HG02759 (cell line): Measurements from ENCODE around the gene ITGA8.
"Not testable (repeated sequence)": the region's sequence is repeated elsewhere in the genome, so short reads cannot be mapped to it uniquely, and the experiment has no call there.

ENCODE experiments used
- ATAC-seq: cut with Tn5 transposase; IDR thresholded peaks from one replicate; pipeline ENCODE4 v1.9.1; 2021; ENCODE audit warnings: mild to moderate bottlenecking, moderate library complexity; ENCODE audit not compliant: unreplicated experiment

Gene ITGA8

DNA sequence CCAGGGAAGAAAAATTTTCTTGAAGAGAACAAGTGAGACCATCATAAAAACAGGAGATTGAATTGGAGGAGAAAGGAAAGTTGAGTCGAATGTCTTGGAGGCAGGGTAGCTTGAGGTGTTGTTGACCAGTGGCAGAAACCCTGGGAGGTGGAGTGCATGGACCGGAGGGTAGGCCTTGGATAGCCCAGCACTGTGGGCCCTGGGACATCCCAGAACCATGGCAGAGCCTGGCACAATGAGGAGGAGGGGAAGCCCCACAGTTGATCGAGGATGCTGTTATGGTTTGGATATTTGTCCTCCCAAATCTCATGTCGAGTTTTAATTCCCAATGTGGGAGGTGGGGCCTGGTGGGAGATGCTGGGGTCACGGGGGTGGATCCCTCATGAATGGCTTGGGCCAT lies 157.1 kb downstream of the ITGA8 start:
- ATAC-seq: no peak

GRCh38 chr10:15562116-15562515 lies 157.6 kb downstream of the ITGA8 start:
- ATAC-seq: no peak

DNA sequence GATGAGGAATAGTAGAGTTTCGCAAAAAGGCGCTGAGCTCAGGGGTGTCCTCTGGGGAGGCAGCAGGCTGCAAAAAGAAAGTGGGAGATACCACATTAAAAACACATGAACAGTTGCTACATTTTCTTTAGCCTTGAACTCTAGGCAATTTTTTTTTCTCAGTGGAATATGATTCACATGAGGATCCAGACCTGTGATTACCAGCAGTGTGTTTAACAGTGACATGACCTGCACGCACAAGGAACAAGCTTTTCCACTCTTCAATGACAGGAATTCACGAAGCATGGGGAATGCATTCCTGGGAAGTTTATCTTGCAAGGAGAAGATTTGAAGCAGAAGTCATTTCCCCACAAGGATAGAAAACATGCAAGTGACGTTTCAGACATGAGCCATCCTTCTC lies 161.6 kb downstream of the ITGA8 start:
- ATAC-seq: no peak

DNA sequence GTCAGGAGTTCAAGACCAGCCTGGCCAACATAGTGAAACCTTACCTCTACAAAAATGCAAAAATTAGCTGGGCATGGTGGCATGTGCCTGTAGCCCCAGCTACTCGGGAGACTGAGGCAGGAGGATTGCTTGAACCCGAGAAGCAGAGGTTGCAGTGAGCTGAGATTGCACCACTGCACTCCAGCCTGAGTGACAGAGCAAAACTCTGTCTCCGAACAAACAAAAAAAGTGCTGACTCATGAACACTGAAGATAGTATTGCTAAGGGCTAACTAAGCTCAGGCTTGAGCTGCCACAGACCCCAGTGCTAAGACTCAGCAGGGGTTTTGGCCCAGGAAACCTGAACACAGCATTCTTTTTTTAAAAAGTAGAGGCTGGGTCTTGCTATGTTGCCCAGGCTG lies 162.6 kb downstream of the ITGA8 start:
- not testable (repeated sequence) for ATAC-seq

DNA sequence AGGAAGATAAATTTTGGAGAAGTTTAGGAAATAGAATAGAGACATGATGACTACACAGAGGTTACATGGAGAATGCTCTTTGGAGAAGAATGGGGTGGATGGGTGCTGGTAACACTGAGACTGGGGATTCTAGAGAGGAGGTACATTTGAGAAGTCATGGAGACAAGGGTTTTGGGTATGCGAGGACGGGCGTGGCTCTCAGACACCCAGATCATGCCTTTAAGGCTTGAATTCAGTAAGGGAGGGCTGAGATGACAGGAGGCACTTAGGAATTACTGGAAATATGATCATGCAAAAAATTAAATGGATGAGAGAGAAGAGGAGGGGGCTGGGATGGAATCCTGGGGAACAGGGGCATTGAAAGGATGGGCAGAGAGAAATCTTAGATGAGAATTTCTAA lies 168.8 kb downstream of the ITGA8 start:
- ATAC-seq: no peak

- no peak for ATAC-seq
These were observed 171.4 kb downstream of the ITGA8 start for GRCh38 chr10:15548331-15548730.

- no peak for ATAC-seq
These were observed 173.1 kb downstream of the ITGA8 start for GRCh38 chr10:15546606-15547005.

DNA sequence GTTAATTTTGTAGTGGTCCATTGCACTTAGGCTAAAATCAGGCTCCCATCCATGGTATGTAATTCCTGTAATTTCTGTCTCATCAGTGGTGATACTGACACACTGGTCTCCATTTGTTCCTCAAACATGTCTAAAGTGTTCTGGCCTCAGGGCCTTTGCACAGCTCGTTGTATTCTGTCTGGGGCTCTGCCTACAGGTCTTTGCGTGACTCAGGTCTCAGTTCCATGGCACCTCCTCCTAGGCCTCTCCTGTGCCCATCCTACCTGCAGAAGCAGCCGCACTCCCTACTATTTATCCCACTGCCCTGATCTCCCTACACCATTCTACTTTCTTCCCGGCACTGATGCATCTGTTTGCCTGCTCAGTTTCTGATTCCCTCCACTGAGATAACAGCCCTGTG lies 173.8 kb downstream of the ITGA8 start:
- no peak for ATAC-seq

DNA sequence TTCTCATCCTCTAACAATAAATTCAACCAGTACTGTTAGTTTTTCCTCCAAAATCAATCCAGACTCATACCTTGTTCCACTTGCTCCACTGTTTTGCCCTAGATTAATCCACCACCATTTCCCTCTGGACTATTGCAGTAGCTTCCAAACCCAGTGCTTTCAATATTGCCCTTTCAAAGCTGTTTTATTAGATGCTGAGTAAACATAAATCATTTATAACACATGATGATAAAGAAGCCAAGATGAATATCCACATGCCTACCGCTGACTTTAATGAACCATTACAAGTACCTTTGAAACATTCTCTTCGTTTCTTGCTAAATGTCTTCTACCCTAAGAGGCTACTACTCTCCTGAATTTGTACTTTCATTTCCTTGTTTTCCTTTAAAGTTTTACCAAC lies 174.5 kb downstream of the ITGA8 start:
- no peak for ATAC-seq

- ATAC-seq: no peak
These were observed 175.7 kb downstream of the ITGA8 start for GRCh38 chr10:15543994-15544393.

GRCh38 chr10:15542817-15543216 lies 176.9 kb downstream of the ITGA8 start:
- ATAC-seq: no peak

GRCh38 chr10:15541376-15541775 lies 178.3 kb downstream of the ITGA8 start:
- ATAC-seq: no peak

DNA sequence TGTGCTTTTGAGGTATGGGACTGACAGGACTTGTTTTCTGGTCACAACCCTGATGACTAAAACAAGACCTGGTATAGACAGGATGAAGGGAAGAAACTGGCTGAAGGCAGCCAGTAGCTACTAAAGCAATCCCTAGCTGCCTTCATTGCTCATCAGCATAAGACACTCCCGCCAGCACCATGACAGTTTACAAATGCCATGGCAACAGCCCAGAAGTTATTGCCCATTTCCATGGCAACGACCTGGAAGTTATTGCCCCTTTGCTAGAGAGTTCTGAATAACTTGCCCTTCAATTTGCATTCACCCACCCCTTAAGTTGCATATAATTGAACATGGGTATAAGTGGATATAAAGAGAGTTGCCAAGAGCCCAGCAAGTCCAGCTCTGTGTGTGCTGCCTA lies 179.0 kb downstream of the ITGA8 start:
- no peak for ATAC-seq

- no peak for ATAC-seq
These were observed 180.5 kb downstream of the ITGA8 start for GRCh38 chr10:15539262-15539661.

DNA sequence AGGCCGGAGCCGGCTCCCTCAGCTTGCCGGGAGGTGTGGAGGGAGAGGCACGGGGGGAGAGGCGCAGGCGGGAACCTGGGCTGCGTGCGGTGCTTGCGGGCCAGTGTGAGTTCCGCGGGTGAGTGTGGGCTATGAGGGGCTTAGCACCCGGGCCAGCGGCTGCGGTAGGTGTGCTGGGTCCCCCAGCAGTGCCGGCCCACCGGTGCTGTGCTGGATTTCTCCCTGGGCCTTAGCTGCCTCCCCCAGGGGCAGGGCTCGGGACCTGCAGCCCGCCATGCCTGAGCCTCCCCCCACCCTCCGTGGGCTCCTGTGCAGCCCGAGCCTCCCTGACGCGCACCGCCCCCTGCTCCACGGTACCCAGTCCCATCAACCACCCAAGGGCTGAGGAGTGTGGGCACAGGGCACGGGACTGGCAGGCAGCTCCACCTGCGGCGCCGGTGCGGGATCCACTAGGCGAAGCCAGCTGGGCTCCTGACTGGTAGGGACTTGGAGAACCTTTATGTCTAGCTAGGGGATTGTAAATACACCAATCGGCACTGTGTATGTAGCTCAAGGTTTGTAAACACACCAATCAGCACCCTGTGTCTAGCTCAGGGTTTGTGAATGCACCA lies 184.7 kb downstream of the ITGA8 start:
- not testable (repeated sequence) for ATAC-seq

DNA sequence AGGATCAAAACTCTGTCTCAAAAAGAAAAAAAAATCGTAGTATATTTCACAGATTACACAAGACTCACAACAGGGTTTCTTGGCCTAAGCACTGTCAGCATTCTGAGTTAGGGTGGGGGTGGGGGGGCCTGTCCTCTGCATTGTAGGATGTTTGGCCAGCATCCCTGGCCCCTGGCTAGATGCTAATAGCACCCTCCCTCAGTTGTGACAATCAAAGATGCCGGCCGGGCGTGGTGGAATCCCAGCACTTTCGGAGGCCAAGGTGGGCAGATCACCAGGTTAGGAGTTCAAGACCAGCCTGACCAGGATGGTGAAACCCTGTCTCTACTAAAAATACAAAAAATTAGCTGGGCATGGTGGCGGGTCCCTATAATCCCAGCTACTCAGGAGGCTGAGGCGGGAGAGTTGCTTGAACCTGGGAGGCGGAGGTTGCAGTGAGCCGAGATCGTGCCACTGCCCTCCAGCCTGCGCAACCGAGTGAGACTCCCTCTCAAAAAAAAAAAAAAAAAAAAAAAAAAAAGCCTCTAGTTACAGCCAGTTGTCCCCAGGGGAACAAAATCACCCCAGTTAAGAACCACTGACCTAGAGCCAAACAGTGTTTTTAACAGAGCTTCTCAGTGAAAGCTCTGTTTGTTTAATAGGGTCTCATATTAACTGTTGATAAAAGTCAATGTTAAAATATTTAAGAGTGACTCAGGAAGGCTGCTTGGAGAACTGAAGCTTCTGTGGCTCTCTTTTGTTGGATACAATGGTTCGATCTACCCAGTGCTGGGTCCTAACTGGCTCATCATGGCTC lies 187.6 kb downstream of the ITGA8 start:
- ATAC-seq: no peak

- no peak for ATAC-seq
These were observed 190.9 kb downstream of the ITGA8 start for GRCh38 chr10:15528859-15529239.

- ATAC-seq: no peak
These were observed 193.0 kb downstream of the ITGA8 start for GRCh38 chr10:15526754-15527153.

DNA sequence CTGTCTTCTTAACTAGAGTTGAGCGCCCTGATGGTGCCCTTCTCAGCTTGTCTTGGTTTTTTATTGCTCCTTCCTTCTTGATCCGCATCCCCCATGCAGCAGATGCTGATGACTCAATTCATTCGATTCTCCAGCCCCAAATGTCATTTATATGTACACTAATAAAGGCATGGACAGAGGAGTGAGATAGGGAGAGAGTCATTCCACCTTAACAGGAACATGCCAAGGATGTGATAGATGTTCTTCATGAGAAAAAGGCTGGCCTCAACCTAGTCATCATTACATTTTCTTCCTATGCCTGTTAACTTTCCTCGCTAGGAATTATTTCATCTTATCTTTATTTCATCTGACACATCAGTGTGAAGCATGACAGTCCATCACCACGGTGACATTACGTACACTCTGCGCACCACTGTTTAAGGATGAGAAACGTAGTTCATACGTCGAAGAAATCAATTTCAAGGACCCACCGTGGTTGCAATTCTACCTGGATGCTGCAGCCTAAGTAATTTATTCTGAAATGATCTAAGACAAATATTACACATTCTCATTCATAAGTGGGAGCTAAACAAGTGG lies 198.3 kb downstream of the ITGA8 start:
- no peak for ATAC-seq

DNA sequence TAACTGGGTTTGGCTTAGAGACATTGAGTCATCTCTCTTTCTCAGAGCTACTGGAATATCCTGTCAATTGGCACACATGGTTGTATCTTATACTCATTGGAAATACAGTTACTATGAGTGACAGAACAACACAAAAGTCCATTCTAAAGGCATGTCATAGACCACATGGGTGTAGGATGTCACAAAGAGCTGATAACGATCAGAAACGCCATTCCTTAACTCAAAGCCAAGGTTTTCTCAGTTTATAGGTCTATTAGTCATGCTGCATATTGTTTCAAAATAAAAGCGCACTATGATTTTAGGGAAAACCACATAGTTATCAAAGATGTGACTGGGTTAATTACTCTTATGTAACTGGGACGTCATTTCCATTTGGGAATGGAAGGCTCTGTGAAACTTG lies 201.5 kb downstream of the ITGA8 start:
- no peak for ATAC-seq

DNA sequence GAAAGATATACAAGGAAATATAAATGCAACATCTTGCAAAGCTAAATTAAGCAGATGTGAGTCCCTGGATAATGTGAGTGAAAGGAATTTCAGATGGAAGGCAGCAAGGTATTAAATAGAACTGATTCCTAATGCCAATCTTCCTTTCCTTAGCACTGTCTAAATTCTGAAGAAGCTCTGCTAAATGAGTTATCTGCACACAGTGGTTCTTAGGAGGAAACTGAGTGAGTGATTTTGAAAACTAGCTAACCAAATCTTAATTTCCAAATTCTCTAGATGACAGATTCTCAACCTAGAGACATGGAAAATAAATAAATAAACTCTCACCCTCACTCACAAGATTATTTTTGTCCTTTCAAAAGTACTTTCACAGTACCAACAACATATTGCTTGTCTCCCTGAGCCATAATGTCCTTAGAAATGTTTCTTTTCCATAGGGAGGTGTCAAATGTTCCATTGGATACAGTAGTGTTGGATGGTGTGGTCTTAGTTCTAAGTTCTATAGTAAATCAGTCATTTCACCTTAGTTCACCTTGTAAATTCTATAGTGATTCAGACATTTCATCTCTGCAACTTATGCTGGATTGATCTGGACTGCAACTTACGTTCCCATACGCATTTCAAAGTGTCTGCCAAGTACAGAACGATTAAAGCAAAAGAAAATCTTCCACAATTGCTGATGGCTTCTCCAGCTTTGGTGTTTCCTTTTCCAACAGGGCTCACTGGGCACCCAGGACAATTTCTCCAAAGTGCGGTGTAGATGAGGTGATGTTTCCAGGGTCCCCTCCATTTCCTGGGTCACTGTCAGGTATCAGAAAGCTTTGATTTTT lies 203.3 kb downstream of the ITGA8 start:
- ATAC-seq: no peak
